Endothelial cell (in vitro differentiated cells): Measurements from ENCODE around the gene RAB31. TPM values are rescaled to one million over a fixed set of nuclear protein-coding genes. Genes with fewer than 3 reads are reported as not detected.

Experiments used
- DNase-seq: peaks from one replicate; pipeline ENCODE4 v3.0.0; 2021; ENCODE audit warnings: low spot score
- H3K27ac Mint-ChIP-seq: one replicate; pipeline ENCODE4 v1.8.0; 2021; ENCODE audit warnings: mixed read lengths, inconsistent platforms; ENCODE audit not compliant: unreplicated experiment
- H3K27me3 Mint-ChIP-seq: one replicate; pipeline ENCODE4 v1.8.0; 2021; ENCODE audit warnings: mild to moderate bottlenecking, moderate library complexity, mixed read lengths, inconsistent platforms; ENCODE audit not compliant: unreplicated experiment
- H3K36me3 Mint-ChIP-seq: one replicate; pipeline ENCODE4 v1.8.0; 2021; ENCODE audit warnings: mild to moderate bottlenecking, low read depth, mixed read lengths, inconsistent platforms; ENCODE audit not compliant: unreplicated experiment
- H3K4me1 Mint-ChIP-seq: one replicate; pipeline ENCODE4 v1.8.0; 2021; ENCODE audit warnings: mild to moderate bottlenecking, mixed read lengths, inconsistent platforms; ENCODE audit not compliant: unreplicated experiment
- H3K4me3 Mint-ChIP-seq: one replicate; pipeline ENCODE4 v1.8.0; 2021; ENCODE audit warnings: mild to moderate bottlenecking, mixed read lengths, inconsistent platforms; ENCODE audit not compliant: unreplicated experiment
- H3K9me3 Mint-ChIP-seq: one replicate; pipeline ENCODE4 v1.8.0; 2021; ENCODE audit warnings: mixed read lengths, inconsistent platforms; ENCODE audit not compliant: unreplicated experiment
- CTCF ChIP-seq: fragments of 200-600 bp; sonication (generic); IDR thresholded peaks from one replicate; pipeline ENCODE4 v1.5.0; 2021; ENCODE audit warnings: antibody characterized with exemption; ENCODE audit not compliant: unreplicated experiment
- total RNA-seq: library from RNA; stranded (reverse); fragmentation: NEBNext Ultra II Directional; extraction: Animal tissue kit (Norgen Biotek cat#: 25700); gene quantifications from one replicate; pipeline ENCODE4 v1.2.1, GENCODE V29; 2021; ENCODE audit not compliant: unreplicated experiment

Gene RAB31
- total RNA-seq, 1 donor from 2014 or later = 88.8 TPM

DNA sequence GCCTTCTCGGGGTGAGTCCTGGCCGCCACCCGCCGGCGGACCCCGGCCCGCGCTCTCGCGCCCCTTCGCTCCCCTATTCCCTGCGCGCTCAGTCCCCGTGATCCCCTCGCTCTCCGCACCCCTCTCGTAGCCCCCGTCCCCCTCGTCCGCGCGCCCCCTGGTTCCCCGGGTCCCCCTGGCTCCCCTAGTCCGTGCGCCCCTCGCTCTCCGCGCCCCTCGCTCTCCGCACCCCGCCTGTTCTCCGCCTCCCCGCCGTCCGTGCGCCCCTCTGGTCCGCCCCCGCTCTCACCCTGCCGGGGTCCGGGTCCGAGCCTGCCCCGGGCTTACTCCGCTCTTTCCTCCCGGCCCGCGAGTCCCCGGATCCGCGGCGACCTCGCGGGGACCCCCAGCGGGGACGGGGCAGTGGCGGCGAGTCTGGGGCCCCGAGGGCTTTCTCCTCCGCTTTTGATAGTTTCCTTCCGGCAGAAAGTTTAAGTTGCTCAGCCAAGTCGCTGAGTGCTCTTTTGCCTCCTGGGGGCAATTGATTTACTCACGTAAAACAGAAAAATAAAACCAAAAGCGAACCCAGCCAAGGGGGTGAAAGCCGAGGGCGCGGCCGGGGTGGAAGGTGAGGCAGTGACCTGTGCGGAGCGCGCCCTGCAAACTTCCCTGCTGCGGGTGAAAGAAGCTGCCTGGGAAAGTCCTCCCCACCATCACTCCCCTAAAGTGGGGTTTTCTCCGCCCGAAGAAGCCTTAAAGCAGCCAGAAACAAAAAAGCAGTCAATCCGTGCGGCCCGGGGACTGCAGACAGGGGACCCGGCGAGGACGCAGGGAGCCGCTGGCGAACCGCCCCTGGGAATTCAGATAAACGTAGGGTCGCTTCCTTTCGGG is 568 bp downstream of the RAB31 start:
- no peaks in the 10 kb centered on the region for H3K9me3 Mint-ChIP-seq
- H3K4me1 Mint-ChIP-seq = peaks cover 72% of the 10 kb centered on the region
- peaks cover 10% of the 10 kb centered on the region for H3K27me3 Mint-ChIP-seq
- DNase-seq = peak; percentile 41
- peak overlapping the region; percentile 95 for H3K4me3 Mint-ChIP-seq
- peaks cover 8% of the 10 kb centered on the region for H3K36me3 Mint-ChIP-seq
- H3K27ac Mint-ChIP-seq = peak overlapping the region; percentile 86
- no peak for TF ChIP-seq CTCF

DNA sequence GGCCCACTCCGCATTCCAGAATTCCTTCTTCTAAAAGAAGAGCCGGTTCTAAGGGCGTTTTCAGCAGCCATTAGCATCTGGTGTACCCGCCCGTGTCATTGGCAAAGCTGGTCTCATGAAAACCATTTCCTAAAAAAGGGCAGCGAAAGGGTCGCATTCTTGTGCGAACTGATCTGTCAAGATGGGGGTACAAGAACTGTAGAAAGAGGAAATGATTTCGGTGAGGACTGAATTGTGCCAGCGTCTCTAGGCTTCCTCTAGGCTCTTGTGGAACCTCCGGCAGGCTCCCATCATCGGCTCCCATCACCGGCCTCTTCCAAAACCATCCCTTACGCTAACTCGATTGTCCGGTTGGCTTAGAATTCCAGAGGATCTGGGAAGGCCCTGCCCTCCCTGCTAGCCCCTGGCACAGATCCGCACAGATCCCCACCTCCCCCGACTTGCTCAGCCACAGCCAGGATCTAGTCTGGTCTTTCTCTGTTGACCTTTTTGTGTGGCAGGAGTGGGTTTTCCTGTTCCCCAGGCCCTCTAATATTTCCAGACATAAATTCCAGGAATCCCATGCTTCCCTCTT is 1.3 kb downstream of the RAB31 start:
- H3K9me3 Mint-ChIP-seq = no peaks in the 10 kb centered on the region
- H3K4me3 Mint-ChIP-seq = peak overlapping the region; percentile 95
- peak overlapping the region; percentile 86 for H3K27ac Mint-ChIP-seq
- peaks cover 65% of the 10 kb centered on the region for H3K4me1 Mint-ChIP-seq
- peaks cover 10% of the 10 kb centered on the region for H3K27me3 Mint-ChIP-seq
- DNase-seq = peak; percentile 39
- TF ChIP-seq CTCF = no peak
- H3K36me3 Mint-ChIP-seq = peaks cover 8% of the 10 kb centered on the region

DNA sequence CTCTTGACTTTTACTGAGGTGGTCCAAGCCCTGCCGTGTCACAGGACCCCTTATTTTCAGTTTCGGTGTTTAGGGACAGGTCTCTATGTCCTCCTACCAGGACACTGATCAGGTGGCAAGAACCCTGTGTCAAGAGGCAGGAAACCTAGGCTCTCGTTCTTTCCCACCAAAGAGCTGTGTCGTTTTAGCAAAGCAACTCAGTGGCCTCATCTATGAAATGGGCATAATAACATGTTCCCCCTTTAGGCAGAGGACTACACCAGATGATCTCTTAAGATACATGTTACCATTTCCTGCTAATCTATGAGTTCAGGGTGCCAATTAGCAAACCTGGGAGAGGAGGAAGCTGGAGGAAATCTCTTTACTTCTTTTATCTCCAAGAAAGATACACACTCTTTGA is 1.9 kb downstream of the RAB31 start:
- Mint-ChIP-seq H3K4me1 (peaks cover 63% of the 10 kb centered on the region), H3K27ac (peak overlapping the region; percentile 86), H3K9me3 (no peaks in the 10 kb centered on the region), H3K4me3 (peak overlapping the region; percentile 95), H3K27me3 (peaks cover 10% of the 10 kb centered on the region), H3K36me3 (peaks cover 8% of the 10 kb centered on the region)
- no peak for DNase-seq
- TF ChIP-seq CTCF = no peak

DNA sequence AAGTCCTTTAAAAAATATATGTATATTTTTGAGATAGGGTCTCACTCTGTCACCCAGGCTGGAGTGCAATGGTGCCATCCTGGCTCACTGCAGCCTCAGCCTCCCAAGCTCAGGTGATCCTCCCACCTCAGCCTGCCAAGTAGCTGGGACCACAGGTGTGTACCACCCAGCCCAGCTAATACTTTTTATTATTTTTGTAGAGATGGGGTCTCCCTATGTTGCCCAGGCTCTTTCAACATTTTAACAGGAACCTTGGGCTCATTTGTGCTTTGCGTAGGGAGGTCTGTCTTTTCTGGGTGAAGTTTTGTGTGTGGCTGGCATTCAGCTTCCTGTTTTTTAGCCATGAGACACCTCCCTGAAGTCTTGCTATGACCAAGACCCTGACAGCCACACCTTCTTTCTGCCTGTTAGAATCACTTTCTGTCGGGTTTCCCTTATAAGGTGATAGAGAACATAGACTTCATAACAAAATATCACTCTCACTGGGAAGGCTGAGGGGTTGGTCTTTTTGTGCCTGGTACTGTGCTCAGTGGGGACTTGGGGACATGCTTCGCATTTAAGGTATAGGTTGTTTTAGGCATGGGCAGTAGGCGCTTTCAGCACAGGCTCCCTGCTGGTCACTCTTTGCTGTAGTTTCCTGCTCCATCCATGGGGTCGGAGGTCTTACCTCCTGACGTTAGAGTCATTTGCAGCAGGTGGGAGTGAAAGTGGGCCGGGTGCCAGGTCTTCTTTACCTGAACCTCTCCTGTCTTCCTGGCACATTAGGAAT is 3.4 kb downstream of the RAB31 start:
- Mint-ChIP-seq H3K4me1 (peaks cover 59% of the 10 kb centered on the region), H3K27ac (peak overlapping the region; percentile 27), H3K9me3 (no peaks in the 10 kb centered on the region), H3K36me3 (peaks cover 8% of the 10 kb centered on the region), H3K4me3 (peak overlapping the region; percentile 37), H3K27me3 (peaks cover 10% of the 10 kb centered on the region)
- no peak for TF ChIP-seq CTCF
- no peak for DNase-seq
